CD4-positive, alpha-beta T cell treated with Interleukin-6 for 4 hours (primary cell): Measurements from ENCODE around the gene CHRNA4.
"Not testable (repeated sequence)": the region's sequence is repeated elsewhere in the genome, so short reads cannot be mapped to it uniquely, and the experiment has no call there.

Experiments
- DNase-seq: peaks from one replicate; pipeline ENCODE4 v3.0.0-alpha.2; 2020; ENCODE audit warnings: mixed read lengths

The CHRNA4 gene

GRCh38 chr20:63306673-63307537 is 54.2 kb downstream of the CHRNA4 start:
- no peak for DNase-seq

GRCh38 chr20:63305933-63306672 is 55.0 kb downstream of the CHRNA4 start:
- DNase-seq: not testable (repeated sequence)

- DNase-seq: no peak
Measured at GRCh38 chr20:63305393-63305792, 55.8 kb downstream of the CHRNA4 start.

- DNase-seq: no peak
Measured at GRCh38 chr20:63303095-63303666, 58.0 kb downstream of the CHRNA4 start.

GRCh38 chr20:63301671-63302070 is 59.5 kb downstream of the CHRNA4 start:
- no peak for DNase-seq

GRCh38 chr20:63298731-63299312 is 62.3 kb downstream of the CHRNA4 start:
- DNase-seq: no peak

- no peak for DNase-seq
Measured at GRCh38 chr20:63297796-63298572, 63.2 kb downstream of the CHRNA4 start.

GRCh38 chr20:63297371-63297781 is 63.8 kb downstream of the CHRNA4 start:
- DNase-seq: no peak

- DNase-seq: no peak
Measured at GRCh38 chr20:63296531-63297299, 64.4 kb downstream of the CHRNA4 start.

- DNase-seq: no peak
Measured at GRCh38 chr20:63295846-63296245, 65.3 kb downstream of the CHRNA4 start.

- DNase-seq: peak; percentile 13
Measured at GRCh38 chr20:63295422-63295821, 65.7 kb downstream of the CHRNA4 start.

- no peak for DNase-seq
Measured at GRCh38 chr20:63295018-63295417, 66.1 kb downstream of the CHRNA4 start.

- DNase-seq: no peak
Measured at GRCh38 chr20:63294536-63294900, 66.6 kb downstream of the CHRNA4 start.

- no peak for DNase-seq
Measured at GRCh38 chr20:63293871-63294535, 67.1 kb downstream of the CHRNA4 start.

GRCh38 chr20:63293456-63293855 is 67.7 kb downstream of the CHRNA4 start:
- no peak for DNase-seq
